Keratinocyte (primary cell): Measurements from ENCODE around the gene CTCFL.

Source experiments
- CTCF ChIP-seq, 3 experiments: IDR thresholded peaks in 1 of 3; conservative IDR thresholded peaks in 1 of 3; optimal IDR thresholded peaks in 1 of 3; 2 replicates in 2 of 3; 3 replicates in 1 of 3; pipeline versions ENCODE3 to v1.5.1; 2011; ENCODE audit warnings: low read length in 3 of 3, mild to moderate bottlenecking in 3 of 3, moderate library complexity in 2 of 3, control low read depth in 1 of 3, inconsistent platforms in 1 of 3; ENCODE audit not compliant: insufficient read depth in 2 of 3; ENCODE audit errors: extremely low read depth in 1 of 3
- EZH2 ChIP-seq: IDR thresholded peaks from one replicate; pipeline ENCODE4 v1.6.1; 2012; ENCODE audit warnings: inconsistent platforms, mild to moderate bottlenecking, low read length, moderate library complexity

- TF ChIP-seq EZH2 (no peak), CTCF (optimal IDR thresholded peaks at IDR 0.05 in 1 of 3, IDR thresholded peaks at IDR 0.05 in 1 of 3, conservative IDR thresholded peaks at IDR 0.05 in 1 of 3; ENCODE audit: extremely low read depth in 1 of 3, insufficient read depth in 2 of 3, low read length in 3 of 3) (no peak)
Measured at GRCh38 chr20:57528148-57528547, 3.2 kb upstream of the CTCFL start.
